Fibroblast of lung (primary cell): Measurements from ENCODE around the gene CXADR. TPM values are rescaled to one million over a fixed set of nuclear protein-coding genes. Genes with fewer than 3 reads are reported as not detected.
A peak's percentile ranks its signal among the peaks of the same experiment; 100 is the strongest.

Experiments used
- DNase-seq, 2 donors: peaks; one replicate each; pipeline versions ENCODE4 v3.0.0 to v3.0.0-alpha.2; 2010; ENCODE audit warnings: low read depth in 2 of 2
- H2AFZ ChIP-seq: 2 replicates; pipeline ENCODE4 v1.5.1; 2012; ENCODE audit warnings: low read length, control low read depth, inconsistent platforms
- H3K27ac ChIP-seq: 2 replicates; pipeline ENCODE4 v1.5.1; 2011; ENCODE audit warnings: low read length, control low read depth; ENCODE audit not compliant: insufficient read depth
- H3K27me3 ChIP-seq: 2 replicates; pipeline ENCODE4 v1.5.1; 2011; ENCODE audit warnings: mild to moderate bottlenecking, low read length; ENCODE audit not compliant: control insufficient read depth, insufficient read depth
- H3K36me3 ChIP-seq: 2 replicates; pipeline ENCODE4 v1.5.1; 2011; ENCODE audit warnings: low read length; ENCODE audit not compliant: control insufficient read depth, insufficient read depth
- H3K4me1 ChIP-seq: 2 replicates; pipeline ENCODE4 v1.5.1; 2011; ENCODE audit warnings: low read length; ENCODE audit not compliant: control insufficient read depth, insufficient read depth; ENCODE audit errors: extremely low read depth
- H3K4me2 ChIP-seq: 2 replicates; pipeline ENCODE4 v1.5.1; 2011; ENCODE audit warnings: low read length, control low read depth; ENCODE audit not compliant: insufficient read depth; ENCODE audit errors: extremely low read depth
- H3K4me3 ChIP-seq, 4 experiments: fragments of 200-600 bp in 1 of 4; sonication (generic) in 1 of 4; replicated peaks in 1 of 4; 2 replicates each; pipeline ENCODE4 v1.5.1; 2011 to 2016; ENCODE audit warnings: low read length in 4 of 4, low read depth in 3 of 4, mild to moderate bottlenecking in 3 of 4, control low read depth in 2 of 4, inconsistent platforms in 1 of 4, mixed read lengths in 1 of 4; ENCODE audit not compliant: insufficient read depth in 1 of 4; ENCODE audit errors: control extremely low read depth in 1 of 4
- H3K79me2 ChIP-seq: 2 replicates; pipeline ENCODE4 v1.5.1; 2012; ENCODE audit warnings: mild to moderate bottlenecking, low read length, inconsistent platforms; ENCODE audit not compliant: control insufficient read depth, insufficient read depth
- H3K9ac ChIP-seq: 2 replicates; pipeline ENCODE4 v1.5.1; 2011; ENCODE audit warnings: mild to moderate bottlenecking, low read length, control low read depth; ENCODE audit not compliant: insufficient read depth
- H3K9me3 ChIP-seq: 2 replicates; pipeline ENCODE4 v1.5.1; 2012; ENCODE audit warnings: low read depth, low read length; ENCODE audit not compliant: control insufficient read depth, insufficient read depth
- H4K20me1 ChIP-seq: 2 replicates; pipeline ENCODE4 v1.5.1; 2011; ENCODE audit warnings: low read length; ENCODE audit not compliant: control insufficient read depth, insufficient read depth; ENCODE audit errors: extremely low read depth
- CTCF ChIP-seq, 2 donors: IDR thresholded peaks in 1 of 2; conservative IDR thresholded peaks in 1 of 2; 1 replicate in 1 of 2; 2 replicates in 1 of 2; pipeline ENCODE4 v1.5.1; 2011 to 2012; ENCODE audit warnings: low read length in 2 of 2, control low read depth in 1 of 2, inconsistent platforms in 1 of 2, low read depth in 1 of 2, mild to moderate bottlenecking in 1 of 2
- EZH2 ChIP-seq: IDR thresholded peaks from 2 replicates; pipeline ENCODE4 v1.5.1; 2012; ENCODE audit warnings: low read length, control low read depth, mild to moderate bottlenecking; ENCODE audit errors: missing control alignments
- polyA plus RNA-seq, 2 donors: library from polyadenylated mRNA; depleted of rRNA in 1 of 2; stranded (reverse) in 1 of 2; unstranded in 1 of 2; fragments of >200 nt; gene quantifications; 2 replicates each; pipeline ENCODE4 v1.2.1, GENCODE V29; 2011 to 2012; ENCODE audit warnings: missing spikeins in 1 of 2
- total RNA-seq: library from RNA; depleted of rRNA; stranded (reverse); fragments of >200 nt; gene quantifications from 2 replicates; pipeline ENCODE4 v1.2.1, GENCODE V29; 2014

Gene CXADR
- total and polyA plus RNA-seq, 2 donors (not counting 1 experiment from before 2014, with no cell fraction given), result 0.69 to 9.9 TPM

- DNase-seq, result peak in 1 of 2 donors; percentile 29
- Histone ChIP-seq H3K4me3 (no peak overlapping the region), H3K9ac (no peak overlapping the region), H4K20me1 (no peaks in the 10 kb centered on the region), H3K79me2 (no peaks in the 10 kb centered on the region), H3K4me1 (no peaks in the 10 kb centered on the region), H2AFZ (no peak overlapping the region), H3K4me2 (no peak overlapping the region), H3K27me3 (no peaks in the 10 kb centered on the region), H3K27ac (no peak overlapping the region), H3K9me3 (no peaks in the 10 kb centered on the region), H3K36me3 (no peaks in the 10 kb centered on the region)
- TF ChIP-seq EZH2 (no peak), CTCF (conservative IDR thresholded peaks at IDR 0.05 in 1 of 2, IDR thresholded peaks at IDR 0.05 in 1 of 2; ENCODE audit: low read depth in 1 of 2, low read length in 2 of 2) (no peak)
Observed at GRCh38 chr21:17576080-17576835, 63.4 kb downstream of the CXADR start.

GRCh38 chr21:17577701-17578100 is 64.9 kb downstream of the CXADR start:
- H3K9ac ChIP-seq, result no peak overlapping the region
- H3K4me1 ChIP-seq, result no peaks in the 10 kb centered on the region
- H3K9me3 ChIP-seq, result no peaks in the 10 kb centered on the region
- TF ChIP-seq CTCF (conservative IDR thresholded peaks at IDR 0.05 in 1 of 2, IDR thresholded peaks at IDR 0.05 in 1 of 2; ENCODE audit: low read depth in 1 of 2, low read length in 2 of 2) (no peak), EZH2 (no peak)
- no peaks in the 10 kb centered on the region for H3K79me2 ChIP-seq
- no peak overlapping the region for H3K4me3 ChIP-seq
- no peak overlapping the region for H2AFZ ChIP-seq
- no peaks in the 10 kb centered on the region for H3K27me3 ChIP-seq
- no peak overlapping the region for H3K4me2 ChIP-seq
- no peak for DNase-seq
- H4K20me1 ChIP-seq, result no peaks in the 10 kb centered on the region
- H3K27ac ChIP-seq, result no peak overlapping the region
- no peaks in the 10 kb centered on the region for H3K36me3 ChIP-seq

GRCh38 chr21:17578162-17578561 is 65.3 kb downstream of the CXADR start:
- Histone ChIP-seq H3K36me3 (no peaks in the 10 kb centered on the region), H3K4me2 (no peak overlapping the region), H3K4me3 (no peak overlapping the region), H4K20me1 (no peaks in the 10 kb centered on the region), H3K79me2 (no peaks in the 10 kb centered on the region), H2AFZ (no peak overlapping the region), H3K27ac (no peak overlapping the region), H3K27me3 (no peaks in the 10 kb centered on the region), H3K4me1 (no peaks in the 10 kb centered on the region), H3K9me3 (no peaks in the 10 kb centered on the region), H3K9ac (no peak overlapping the region)
- TF ChIP-seq CTCF (conservative IDR thresholded peaks at IDR 0.05 in 1 of 2, IDR thresholded peaks at IDR 0.05 in 1 of 2; ENCODE audit: low read depth in 1 of 2, low read length in 2 of 2), result no peak
- no peak for TF ChIP-seq EZH2
- no peak for DNase-seq
